Cardiac septum (tissue), 1 donor: ENCODE data around the gene DRC7. TPM values are rescaled to one million over a fixed set of nuclear protein-coding genes. Genes with fewer than 3 reads are reported as not detected.

ENCODE experiments used
- DNase-seq: peaks from one replicate; pipeline ENCODE4 v3.0.0-alpha.2; 2020; ENCODE audit warnings: low spot score
- intact Hi-C: fragments of 100-400 bp; cut with DNase I; formaldehyde crosslinking; loops from one replicate; pipeline ENCODE4 v1.14.0; 2022
- total RNA-seq: library from RNA; stranded (reverse); fragmentation: NEBNext Ultra II Directional; extraction: Animal tissue kit (Norgen Biotek cat#: 25700); gene quantifications from one replicate; pipeline ENCODE4 v1.2.1, GENCODE V29; 2021
- donor health status: DM: no; HTN: no; CAD: no.

The DRC7 gene
- total RNA-seq, 1 donor from 2014 or later, result not detected

DNA sequence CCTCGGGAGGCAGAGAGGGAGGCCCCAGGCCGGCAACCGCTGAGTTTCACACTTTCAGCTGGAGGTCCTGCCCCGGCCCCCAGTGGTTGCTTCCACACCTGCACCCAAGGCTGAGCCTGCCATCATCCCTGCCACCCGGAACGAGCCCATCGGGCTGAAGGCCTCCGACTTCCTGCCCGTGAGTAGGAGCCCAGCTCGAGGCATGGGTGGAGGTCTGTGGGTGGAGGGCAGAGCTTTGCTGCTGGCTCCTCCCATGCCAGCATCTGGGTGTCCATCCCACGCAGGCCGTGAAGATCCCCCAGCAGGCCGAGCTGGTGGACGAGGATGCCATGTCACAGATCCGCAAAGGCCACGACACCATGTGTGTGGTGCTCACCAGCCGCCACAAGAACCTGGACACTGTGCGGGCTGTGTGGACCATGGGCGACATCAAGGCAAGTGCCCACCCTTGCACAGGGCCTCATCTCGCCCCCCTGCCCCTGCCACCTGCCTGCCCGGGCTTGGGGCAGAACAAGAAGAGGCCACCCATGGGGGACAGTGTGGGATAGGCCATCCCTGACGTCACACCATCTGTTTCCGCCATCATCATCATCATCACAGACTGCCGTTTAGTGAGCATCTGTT lies 60.6 kb downstream of the DRC7 start:
- intact Hi-C loops, result loop anchor here (5.0 kb wide), 2 partner anchors 47 to 247 kb away; partner anchors contain the start of genes KIFC3, USB1 and ZNF319
- no peak for DNase-seq

DNA sequence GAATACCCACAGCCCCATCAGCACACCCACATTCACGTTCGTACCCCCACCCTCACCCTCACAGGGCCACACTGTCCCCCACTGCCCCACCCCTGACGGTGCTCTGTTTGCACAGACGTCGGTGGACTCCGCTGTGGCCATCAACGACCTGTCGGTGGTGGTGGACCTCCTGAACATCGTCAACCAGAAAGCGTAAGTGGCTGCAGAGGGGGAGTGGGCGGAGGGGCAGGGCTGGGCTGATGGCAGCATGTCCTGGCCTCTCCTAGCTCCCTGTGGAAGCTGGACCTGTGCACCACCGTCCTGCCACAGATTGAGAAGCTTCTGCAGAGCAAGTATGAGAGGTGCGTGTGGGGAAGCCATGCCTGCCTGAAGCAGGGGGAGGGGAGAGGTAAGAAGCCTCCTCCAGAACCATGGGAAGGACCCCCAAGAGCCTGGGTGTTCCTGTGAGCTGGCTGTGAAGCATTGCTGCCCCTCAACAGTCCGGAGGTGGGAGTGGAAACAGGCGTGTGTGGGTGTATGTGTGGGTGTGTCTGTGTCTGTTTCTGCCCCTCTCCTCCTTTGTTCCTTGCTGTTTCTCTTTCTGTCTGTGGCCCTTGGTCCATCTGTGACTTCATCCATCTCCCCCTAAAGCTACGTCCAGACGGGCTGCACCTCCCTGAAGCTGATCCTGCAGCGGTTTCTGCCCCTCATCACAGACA lies 61.3 kb downstream of the DRC7 start:
- DNase-seq, result no peak
- intact Hi-C loops, result loop anchor here (5.0 kb wide), 2 partner anchors 46 to 246 kb away; partner anchors contain the start of genes KIFC3, USB1 and ZNF319

DNA sequence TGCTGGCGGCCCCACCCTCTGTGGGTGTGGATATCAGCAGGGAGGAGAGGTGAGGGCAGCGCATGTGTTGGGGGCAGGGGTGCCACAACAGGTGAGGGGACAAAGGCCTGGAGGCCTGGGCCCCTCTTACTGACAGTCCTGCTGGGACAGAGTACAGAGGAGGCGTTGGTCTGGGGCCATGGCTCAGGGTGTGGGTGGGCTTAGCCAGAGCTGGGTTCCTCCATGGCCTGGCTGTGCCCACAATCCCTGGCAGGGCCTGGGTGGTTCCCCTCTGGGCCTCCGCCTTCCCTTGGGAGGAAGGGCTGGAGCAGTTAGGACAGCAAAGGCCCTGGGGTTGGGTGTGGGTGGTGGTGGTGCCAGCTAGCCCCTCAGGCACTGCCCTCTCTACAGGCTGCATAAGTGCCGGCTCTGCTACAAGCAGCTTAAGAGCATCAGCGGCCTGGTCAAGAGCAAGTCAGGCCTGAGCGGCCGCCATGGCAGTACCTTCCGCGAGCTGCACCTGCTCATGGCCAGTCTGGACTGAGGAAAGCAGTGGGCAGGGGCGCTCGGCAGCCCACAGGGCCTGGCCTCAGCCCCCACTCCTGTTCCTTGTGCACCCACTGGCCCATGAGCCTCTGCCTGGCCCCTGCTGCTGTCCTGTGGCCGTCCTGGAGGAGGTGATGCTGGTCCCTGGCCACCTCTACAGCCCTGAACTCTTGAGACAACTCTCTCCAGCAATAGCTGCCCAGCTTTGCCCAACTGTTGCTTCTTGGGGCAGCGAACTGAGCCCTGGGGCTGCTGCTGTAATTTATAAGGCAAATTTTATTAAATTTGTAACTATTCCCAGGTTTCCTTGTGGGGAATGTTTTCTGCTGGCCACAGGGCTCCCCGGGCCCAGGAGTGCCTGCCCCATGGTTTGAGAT lies 62.1 kb downstream of the DRC7 start:
- no peak for DNase-seq

DNA sequence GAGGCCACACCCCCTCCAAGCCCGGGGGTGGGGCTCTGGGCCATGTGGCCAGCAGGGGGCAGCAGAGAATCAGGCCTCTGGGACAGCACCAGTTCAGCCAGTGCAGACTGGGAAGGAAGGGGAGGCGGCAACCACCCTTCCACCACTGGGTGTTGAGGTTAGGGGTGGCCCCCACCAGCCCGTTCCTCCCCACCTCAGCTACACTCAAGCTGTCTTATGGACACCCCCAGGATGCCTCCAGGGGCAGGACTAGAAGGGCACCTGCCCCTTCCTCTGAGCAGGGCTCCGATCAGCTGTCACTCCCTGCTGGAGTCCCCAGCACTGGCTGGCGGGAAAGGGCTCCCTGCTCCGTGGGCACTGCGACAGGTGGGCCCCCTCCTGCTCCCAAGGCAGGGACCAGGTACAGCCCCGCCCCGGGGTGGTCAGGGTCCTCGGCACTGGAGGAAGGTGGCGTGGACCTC lies 62.8 kb downstream of the DRC7 start:
- intact Hi-C loops, result loop anchor here (1.0 to 5.0 kb wide), 3 partner anchors 45 to 245 kb away; partner anchors contain the start of genes KIFC3, USB1 and ZNF319

More for the DNA sequence above, 62.1 kb downstream of the DRC7 start:
- intact Hi-C loops, result loop anchor here (1.0 to 5.0 kb wide), 3 partner anchors 46 to 246 kb away; partner anchors contain the start of genes KIFC3, USB1 and ZNF319

DNA sequence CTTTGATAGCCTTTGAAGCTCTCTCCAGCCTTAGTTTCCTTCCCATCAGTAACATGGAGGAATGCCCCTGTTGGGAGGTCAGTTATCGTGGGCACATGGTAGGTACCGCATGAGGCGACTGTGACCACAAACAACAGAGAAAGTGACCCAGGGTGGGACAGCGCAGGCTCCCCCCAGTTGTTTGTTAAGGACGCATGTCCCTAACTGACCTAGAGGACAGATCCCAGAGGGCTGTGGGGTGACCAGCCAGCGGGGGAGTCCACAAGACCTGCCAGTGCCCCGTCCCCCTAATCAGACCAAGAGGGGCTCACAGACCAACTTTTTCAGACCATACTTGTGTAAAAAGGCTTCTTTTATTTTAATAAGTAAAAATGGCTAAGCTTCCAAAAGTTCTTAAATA lies 63.3 kb downstream of the DRC7 start:
- intact Hi-C loops, result loop anchor here (1.0 to 5.0 kb wide), 3 partner anchors 44 to 244 kb away; partner anchors contain the start of genes KIFC3, USB1 and ZNF319
- DNase-seq, result no peak

More for the DNA sequence above, 62.8 kb downstream of the DRC7 start:
- DNase-seq, result peak; percentile 97

DNA sequence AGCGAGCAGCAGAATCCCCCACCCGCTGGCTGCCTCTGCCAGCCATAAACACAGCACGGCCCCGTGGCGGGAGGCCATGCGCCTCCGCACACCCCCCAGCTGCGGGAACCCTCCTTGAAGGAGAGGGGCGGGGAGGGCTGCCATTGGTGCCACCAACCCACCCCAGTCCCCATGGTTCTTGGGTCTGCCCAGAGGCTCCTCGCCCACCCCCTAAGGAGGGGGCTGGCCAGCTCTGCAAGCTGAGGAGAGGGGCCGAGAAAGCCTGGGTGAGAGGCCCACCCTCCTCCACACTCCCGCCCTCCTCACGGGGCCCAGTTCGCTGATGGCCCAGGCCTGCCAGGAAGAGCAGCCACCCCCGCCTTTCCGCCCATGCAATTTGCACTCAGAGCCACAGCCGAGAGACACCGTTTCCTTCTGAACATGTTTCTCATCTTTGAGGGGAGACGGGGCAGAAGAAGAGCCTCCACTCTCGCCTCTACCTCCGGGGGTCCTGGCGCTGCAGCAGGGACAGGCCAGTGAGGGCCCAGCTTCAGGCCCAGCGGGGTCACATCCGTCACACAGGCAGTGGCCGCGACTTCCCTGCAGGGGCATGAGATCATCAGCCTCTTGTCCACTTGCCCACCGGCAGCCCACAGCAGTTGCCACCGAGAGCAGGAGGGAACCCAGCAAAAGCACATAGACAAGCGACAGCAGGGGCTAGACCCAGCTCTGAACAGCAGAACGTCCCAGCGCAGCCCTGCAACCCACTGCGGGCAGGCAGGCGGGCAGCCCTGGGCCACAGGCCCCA lies 63.9 kb downstream of the DRC7 start:
- intact Hi-C loops, result loop anchor here (5.0 kb wide), 2 partner anchors 44 to 244 kb away; partner anchors contain the start of genes KIFC3, USB1 and ZNF319
- DNase-seq, result no peak

DNA sequence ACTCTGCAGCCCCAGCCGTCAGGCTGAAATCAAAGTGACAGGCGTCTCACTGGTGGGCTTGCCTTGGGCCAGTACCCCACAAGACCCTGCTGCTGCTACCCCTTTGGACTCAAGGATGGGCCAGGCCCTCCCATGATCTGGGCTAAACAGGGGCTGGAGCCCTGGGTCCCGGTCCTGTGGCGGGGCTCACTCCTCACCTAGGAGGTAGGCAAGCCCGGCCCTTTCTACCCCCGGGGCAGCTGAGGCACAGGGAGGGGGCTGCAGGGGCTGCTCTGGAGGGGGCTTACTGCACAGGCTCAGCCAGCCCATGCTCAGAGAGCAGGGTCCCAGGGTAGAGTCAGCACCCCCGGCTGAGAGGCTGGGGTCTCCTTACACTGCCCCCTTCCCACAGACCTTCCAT lies 64.5 kb downstream of the DRC7 start:
- intact Hi-C loops, result loop anchor here (5.0 kb wide), 2 partner anchors 43 to 243 kb away; partner anchors contain the start of genes KIFC3, USB1 and ZNF319
- DNase-seq, result no peak

DNA sequence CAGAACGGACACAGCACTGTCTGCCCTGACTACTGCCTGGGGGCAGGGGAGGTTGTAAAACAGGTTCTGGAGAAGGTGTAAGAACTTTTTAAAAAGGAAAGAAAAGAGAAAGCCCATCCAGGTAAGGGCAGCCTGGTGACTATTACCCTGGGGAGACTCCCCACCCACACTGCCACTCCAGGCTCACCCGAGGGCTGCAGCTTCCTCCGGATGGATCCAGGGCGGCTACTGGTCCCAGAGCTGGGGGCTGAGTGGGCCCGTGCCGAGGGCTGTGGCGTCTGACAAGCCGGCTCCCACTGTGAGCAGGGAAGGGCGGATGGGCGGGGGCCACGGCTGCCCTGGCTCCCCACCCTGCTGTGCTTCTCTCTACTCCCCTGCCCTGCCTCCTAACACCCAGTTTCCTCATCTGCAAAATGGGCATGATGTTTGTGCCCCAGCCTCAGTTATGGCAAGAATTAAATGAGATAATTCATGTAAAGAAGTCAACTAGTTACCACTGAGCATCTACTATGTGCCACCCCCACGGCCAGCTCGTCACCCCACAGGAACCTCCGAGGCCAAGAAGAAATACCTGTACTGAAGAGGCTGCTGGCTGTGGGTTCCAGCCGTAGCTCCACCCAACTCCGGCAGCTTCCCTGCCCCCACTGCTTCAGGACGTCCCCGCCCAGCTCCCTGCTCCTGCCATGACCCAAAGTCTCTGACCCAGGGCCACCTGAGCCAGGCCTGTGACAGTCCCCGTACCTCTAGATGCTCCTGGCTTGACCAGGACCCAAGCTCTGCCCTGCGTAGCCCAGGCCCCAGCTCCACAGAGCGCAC lies 65.1 kb downstream of the DRC7 start:
- intact Hi-C loops, result loop anchor here (2.0 to 5.0 kb wide), 3 partner anchors 31 to 243 kb away; partner anchors contain the start of genes KIFC3, USB1 and ZNF319
- DNase-seq, result no peak

DNA sequence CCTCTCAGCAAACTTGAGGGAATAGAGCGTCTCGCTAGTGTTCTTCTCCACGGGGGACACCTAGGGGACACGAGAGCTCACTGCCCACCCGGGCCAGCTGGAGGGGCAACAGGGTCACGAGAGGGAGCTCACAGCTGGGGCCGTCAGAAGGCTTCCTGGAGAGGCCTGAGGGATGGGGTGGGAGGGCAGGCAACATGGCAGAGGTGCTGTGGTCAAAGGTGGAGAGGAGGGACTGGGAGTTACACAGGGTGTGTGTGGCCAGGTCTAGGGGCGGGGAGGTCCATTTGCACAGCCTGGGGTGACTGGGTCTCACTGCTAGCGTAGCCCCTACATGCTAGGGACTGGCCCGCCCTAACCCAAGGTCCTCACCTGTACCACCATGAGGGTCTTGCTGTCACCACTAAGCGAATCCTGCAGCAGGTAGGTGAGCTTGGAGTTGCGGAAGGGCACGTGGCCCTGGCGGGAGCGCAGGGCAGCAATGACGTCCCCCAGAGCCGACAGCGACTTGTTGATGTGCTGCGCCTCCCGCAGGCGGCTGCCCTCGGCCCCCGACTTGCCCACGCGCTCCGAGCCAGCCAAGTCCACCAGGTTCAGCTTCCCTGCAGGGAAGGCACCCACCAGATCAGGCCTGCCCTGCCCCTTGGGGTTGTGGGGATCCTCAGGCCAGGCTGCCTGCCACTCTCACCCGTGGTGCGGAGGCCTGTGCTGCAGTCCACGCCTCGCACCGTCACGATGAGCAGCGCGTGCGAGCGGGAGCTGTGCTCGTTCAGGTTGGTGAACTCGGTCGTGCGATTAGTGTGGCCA lies 66.0 kb downstream of the DRC7 start:
- no peak for DNase-seq
- intact Hi-C loops, result loop anchor here (2.0 kb wide), 1 partner anchor 30 kb away; no protein-coding TSS in a partner anchor

DNA sequence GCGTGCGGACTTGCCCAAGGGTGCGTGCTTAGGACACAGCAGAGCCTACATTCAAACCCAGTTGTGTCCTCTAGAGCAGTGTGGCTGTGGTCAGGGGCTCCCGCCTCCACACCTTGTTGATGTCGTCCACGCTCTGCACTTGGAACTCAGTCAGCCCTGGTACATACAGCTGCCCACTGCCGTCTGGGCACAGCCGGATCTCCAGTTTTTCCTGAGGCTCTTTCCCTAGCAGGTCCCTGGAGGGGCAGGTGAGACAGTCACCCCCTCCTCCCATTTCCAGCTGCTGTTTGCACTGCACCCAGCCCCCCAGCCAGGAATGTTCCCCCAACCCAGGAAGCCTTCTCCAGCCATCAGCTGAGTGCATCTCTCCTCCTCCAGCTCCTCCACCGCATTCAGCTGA lies 66.7 kb downstream of the DRC7 start:
- DNase-seq, result no peak
- intact Hi-C loops, result loop anchor here (2.0 kb wide), 1 partner anchor 30 kb away; no protein-coding TSS in a partner anchor

DNA sequence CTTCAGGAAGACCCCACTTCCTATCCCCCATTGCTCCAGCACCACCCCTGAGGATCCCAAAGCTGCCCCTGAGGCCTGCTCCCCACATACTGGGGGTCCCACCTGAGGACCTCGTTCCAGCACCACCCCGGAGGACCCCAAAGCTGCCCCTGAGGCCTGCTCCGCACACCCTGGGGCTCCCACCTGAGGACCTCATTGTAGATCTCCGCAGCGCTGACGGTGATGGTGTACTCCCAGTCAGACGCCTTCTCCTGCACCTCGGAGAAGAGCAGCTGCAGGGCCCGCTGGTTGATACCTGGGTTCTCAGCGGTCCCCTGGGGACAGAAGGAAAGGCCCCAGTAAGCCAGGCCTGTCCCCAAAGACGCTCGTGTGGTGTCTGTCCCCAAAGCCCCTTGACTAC lies 67.4 kb downstream of the DRC7 start:
- no peak for DNase-seq
- intact Hi-C loops, result loop anchor here (2.0 kb wide), 1 partner anchor 29 kb away; no protein-coding TSS in a partner anchor

DNA sequence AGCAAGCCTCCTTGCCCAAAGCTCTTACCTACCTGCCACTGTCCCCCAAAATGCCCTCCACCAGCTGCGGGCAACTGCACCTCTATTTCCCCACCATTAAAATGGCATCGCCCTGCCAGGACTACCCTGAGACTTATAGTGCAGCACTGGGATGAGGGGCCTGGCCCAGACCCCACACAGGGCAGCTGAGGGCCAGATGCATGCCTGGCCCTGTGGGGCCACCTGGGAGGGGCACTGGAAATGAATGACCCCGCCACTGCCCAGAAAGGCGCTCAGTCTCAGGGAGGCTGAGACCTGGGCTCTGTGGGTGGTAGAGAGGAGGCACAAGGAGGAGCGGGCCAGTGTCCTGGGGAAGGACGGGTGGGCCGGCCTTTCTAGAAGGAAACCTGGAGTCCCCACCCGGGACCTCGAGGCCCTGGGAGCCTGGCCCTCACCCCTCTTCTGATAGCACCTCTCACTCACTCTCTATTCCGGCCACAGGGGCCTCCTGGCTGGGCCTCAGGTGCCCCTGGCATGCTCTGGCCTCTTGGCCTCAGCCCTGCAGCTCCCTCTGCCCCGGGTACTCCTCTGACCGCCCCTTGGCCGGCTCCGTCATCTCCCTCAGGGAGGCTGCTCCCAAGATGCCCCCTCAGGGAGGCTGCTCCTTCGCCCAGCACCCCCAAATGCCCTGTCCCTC lies 67.9 kb downstream of the DRC7 start:
- DNase-seq, result no peak
- intact Hi-C loops, result no loop called here

DNA sequence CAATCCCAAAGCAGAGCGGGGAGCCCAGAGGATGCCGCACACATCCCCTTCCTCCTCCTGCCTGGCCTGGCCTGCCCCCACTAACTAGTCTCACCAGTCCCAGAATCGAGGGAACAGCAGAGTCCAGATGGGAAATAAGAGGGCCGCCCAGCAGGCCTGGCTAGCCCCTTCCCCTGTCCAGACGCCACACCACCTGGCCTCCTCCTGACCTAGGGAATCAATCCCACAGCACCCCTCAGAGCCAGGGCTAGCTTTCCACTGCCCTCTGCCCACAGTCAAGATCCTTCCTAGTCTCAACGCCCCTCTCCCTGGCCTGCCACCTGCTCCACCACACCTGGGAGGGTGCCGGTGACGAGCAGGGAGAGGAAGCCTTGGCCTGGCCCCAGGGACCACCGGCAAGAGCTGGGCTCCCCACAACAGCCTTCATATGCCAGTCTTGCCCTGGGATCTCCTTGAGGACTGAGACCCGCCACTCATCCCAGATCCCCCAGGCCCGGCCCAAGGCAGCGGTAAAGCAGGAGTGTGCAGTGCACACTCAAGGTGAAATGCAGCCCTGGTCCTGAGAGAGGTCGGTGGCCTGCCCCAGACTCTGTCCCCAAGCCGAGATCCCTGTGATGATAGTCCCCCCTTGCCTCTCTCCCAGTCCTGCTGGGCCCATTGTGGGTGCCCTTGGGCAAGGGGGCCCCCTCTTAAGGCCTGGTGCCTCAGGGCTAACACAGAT lies 68.8 kb downstream of the DRC7 start:
- no peak for DNase-seq
- intact Hi-C loops, result no loop called here

DNA sequence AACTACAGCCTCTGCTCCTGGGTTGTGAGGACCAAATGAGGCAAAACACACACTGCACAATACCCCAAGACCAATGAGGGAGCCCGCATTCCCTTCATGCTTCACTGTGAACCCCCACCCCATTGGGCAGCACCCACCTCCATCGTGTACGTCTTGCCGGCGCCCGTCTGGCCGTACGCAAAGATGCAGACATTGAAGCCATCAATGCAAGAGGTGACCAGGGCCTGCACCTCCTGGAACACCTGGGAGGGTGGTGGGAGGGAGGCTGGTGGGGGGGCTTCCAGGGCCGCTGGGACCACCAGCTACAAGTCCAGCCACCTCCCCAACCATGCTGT lies 69.4 kb downstream of the DRC7 start:
- intact Hi-C loops, result no loop called here

DNA sequence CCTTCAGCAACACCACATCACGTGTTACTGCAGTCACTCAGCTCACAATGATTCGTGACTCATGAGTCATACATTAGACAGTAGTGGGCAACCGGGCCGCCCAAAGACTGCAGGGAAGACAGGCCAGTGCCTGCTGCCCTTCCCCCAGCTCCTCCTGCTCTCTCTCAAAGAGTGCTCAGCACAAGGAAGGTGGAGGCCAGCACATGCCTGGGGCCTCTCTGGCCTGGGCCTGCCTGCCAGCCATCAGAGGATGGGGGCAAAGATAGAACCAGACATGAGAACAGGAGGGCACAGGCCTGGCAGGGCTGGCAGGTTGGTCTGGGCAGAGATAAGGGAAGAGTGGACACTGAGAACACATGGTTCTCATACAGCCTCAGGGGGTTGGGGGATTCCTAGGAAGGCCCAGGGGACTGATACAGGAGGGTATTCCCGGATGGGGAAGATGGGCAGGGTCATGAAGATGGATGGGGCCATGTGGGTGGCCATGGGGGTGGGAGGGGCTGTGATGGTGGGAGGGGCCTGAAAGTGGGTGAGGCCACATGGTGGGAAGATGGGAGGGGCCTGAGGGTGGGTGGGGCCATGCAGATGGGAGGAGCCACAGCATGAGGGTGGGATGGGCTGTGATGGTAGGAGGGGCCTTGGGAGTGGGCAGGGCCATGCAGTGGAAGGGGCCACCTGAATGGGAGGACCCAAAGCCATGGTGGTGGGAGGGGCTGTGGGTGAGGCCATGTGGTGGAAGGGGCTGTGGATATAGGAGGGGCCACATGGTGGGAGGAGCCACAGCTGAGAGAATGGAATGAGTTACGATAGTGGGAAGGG lies 69.9 kb downstream of the DRC7 start:
- DNase-seq, result no peak
- intact Hi-C loops, result no loop called here

More for the DNA sequence above, 69.4 kb downstream of the DRC7 start:
- no peak for DNase-seq
